B cell (primary cell): ENCODE results near the gene PPFIA1.

ENCODE experiments used
- CTCF ChIP-seq: fragments of 200-600 bp; IDR thresholded peaks from one replicate; pipeline ENCODE4 v1.8.0; 2022; ENCODE audit warnings: antibody characterized with exemption, mild to moderate bottlenecking
- EZH2 ChIP-seq: IDR thresholded peaks from 2 replicates; pipeline ENCODE4 v1.6.1; 2012; ENCODE audit warnings: borderline replicate concordance, low read depth, mild to moderate bottlenecking, moderate library complexity, low read length; ENCODE audit not compliant: insufficient read depth, poor library complexity, severe bottlenecking

GRCh38 chr11:70241709-70242108, 28.8 kb upstream of the PPFIA1 start:
- no peak for TF ChIP-seq CTCF
- TF ChIP-seq EZH2: no peak
